IMR-90 (cell line): Measurements from ENCODE around the gene FRAS1. TPM values are rescaled to one million over a fixed set of nuclear protein-coding genes. Genes with fewer than 3 reads are reported as not detected.

Source experiments
- ATAC-seq: fragments of 200-7000 bp; cut with Tn5 transposase; 2 replicates; pipeline ENCODE4 v1.9.1; 2020; ENCODE audit warnings: low read depth, mild to moderate bottlenecking, moderate library complexity
- BruUV-seq: library from RNA; stranded (reverse); fragments of 400-500 nt; replicated peaks from 2 replicates; lab custom pipeline; 2021; lab: Mats Ljungman, UMichigan
- CTCF ChIA-PET: fragments of 300-600 bp; formaldehyde crosslinking; extraction: SDS; loops from one replicate; lab custom pipeline; 2021; ENCODE audit warnings: antibody characterized with exemption; lab: Yijun Ruan, JAX
- POLR2A ChIA-PET: fragments of 300-600 bp; sonication (Branson Sonifier 250); formaldehyde crosslinking; loops from one replicate; lab custom pipeline; 2022; ENCODE audit warnings: antibody characterized with exemption; ENCODE audit not compliant: unreplicated experiment; lab: Charles Lee
- DNase-seq: peaks from one replicate; pipeline ENCODE4 v3.0.0; 2013
- H2AFZ ChIP-seq: replicated peaks from 2 replicates; pipeline ENCODE3; 2013; ENCODE audit warnings: low read length, mild to moderate bottlenecking; ENCODE audit not compliant: poor library complexity
- H2AK5ac ChIP-seq: 2 replicates; pipeline ENCODE4 v1.6.1; 2013; ENCODE audit warnings: low read depth, low read length, inconsistent platforms
- H2AK9ac ChIP-seq: replicated peaks from 2 replicates; pipeline ENCODE3; 2013; ENCODE audit warnings: mild to moderate bottlenecking, low read depth, low read length, moderate library complexity; ENCODE audit not compliant: poor library complexity
- H2BK120ac ChIP-seq: 2 replicates; pipeline ENCODE4 v1.6.1; 2013; ENCODE audit warnings: low read depth, low read length, inconsistent platforms
- H2BK15ac ChIP-seq: 3 replicates; pipeline ENCODE4 v1.6.1; 2013; ENCODE audit warnings: low read depth, low read length, inconsistent platforms
- H2BK20ac ChIP-seq: 2 replicates; pipeline ENCODE4 v1.6.1; 2013; ENCODE audit warnings: low read depth, mild to moderate bottlenecking, inconsistent platforms, low read length, moderate library complexity
- H2BK5ac ChIP-seq: 2 replicates; pipeline ENCODE4 v1.6.1; 2013; ENCODE audit warnings: mild to moderate bottlenecking, low read depth, low read length, inconsistent platforms; ENCODE audit not compliant: poor library complexity, severe bottlenecking
- H3K14ac ChIP-seq: replicated peaks from 2 replicates; pipeline ENCODE4 v1.6.1; 2013; ENCODE audit warnings: low read depth, low read length, inconsistent platforms
- H3K18ac ChIP-seq: 2 replicates; pipeline ENCODE4 v1.6.1; 2013; ENCODE audit warnings: low read depth, low read length, control low read depth
- H3K23ac ChIP-seq: 2 replicates; pipeline ENCODE4 v1.6.1; 2013; ENCODE audit warnings: low read depth, low read length, inconsistent platforms
- H3K27ac ChIP-seq: 2 replicates; pipeline ENCODE4 v1.5.1; 2013; ENCODE audit warnings: mild to moderate bottlenecking, control low read depth, low read length; ENCODE audit not compliant: insufficient read depth
- H3K27me3 ChIP-seq: 2 replicates; pipeline ENCODE4 v1.6.1; 2013; ENCODE audit warnings: low read length; ENCODE audit not compliant: control insufficient read depth, insufficient read depth
- H3K36me3 ChIP-seq: 2 replicates; pipeline ENCODE4 v1.6.1; 2013; ENCODE audit warnings: low read length, mixed read lengths; ENCODE audit not compliant: control insufficient read depth, insufficient read depth
- H3K4ac ChIP-seq: 2 replicates; pipeline ENCODE4 v1.6.1; 2013; ENCODE audit warnings: low read depth, low read length, inconsistent platforms
- H3K4me1 ChIP-seq: 2 replicates; pipeline ENCODE4 v1.6.1; 2013; ENCODE audit warnings: low read length, mixed read lengths; ENCODE audit not compliant: control insufficient read depth, insufficient read depth
- H3K4me2 ChIP-seq: 2 replicates; pipeline ENCODE4 v1.6.1; 2013; ENCODE audit warnings: low read depth, mild to moderate bottlenecking, control low read depth, low read length, moderate library complexity
- H3K4me3 ChIP-seq: 2 replicates; pipeline ENCODE4 v1.5.1; 2013; ENCODE audit warnings: low read depth, mild to moderate bottlenecking, control low read depth, low read length, moderate library complexity; ENCODE audit not compliant: insufficient read depth
- H3K56ac ChIP-seq: 2 replicates; pipeline ENCODE4 v1.6.1; 2013; ENCODE audit warnings: low read length, inconsistent platforms; ENCODE audit not compliant: insufficient read depth; ENCODE audit errors: extremely low read depth
- H3K79me1 ChIP-seq, 2 experiments: 2 replicates each; pipeline ENCODE4 v1.6.1; 2013; ENCODE audit warnings: low read length in 2 of 2, inconsistent platforms in 1 of 2, low read depth in 1 of 2
- H3K9ac ChIP-seq: 2 replicates; pipeline ENCODE4 v1.6.1; 2013; ENCODE audit warnings: low read depth, low read length, control low read depth
- H3K9me1 ChIP-seq: 2 replicates; pipeline ENCODE4 v1.6.1; 2013; ENCODE audit warnings: low read length, inconsistent platforms; ENCODE audit not compliant: insufficient read depth
- H3K9me3 ChIP-seq: 2 replicates; pipeline ENCODE4 v1.6.1; 2013; ENCODE audit warnings: low read length; ENCODE audit not compliant: control insufficient read depth, insufficient read depth
- H4K20me1 ChIP-seq: 2 replicates; pipeline ENCODE4 v1.6.1; 2013; ENCODE audit warnings: low read length, inconsistent platforms; ENCODE audit not compliant: insufficient read depth
- H4K5ac ChIP-seq: 2 replicates; pipeline ENCODE4 v1.6.1; 2013; ENCODE audit warnings: mild to moderate bottlenecking, low read depth, low read length, control low read depth
- H4K8ac ChIP-seq, 2 experiments: 2 replicates each; pipeline ENCODE4 v1.6.1; 2013; ENCODE audit warnings: low read depth in 2 of 2, low read length in 2 of 2, control low read depth in 1 of 2, inconsistent platforms in 1 of 2
- H4K91ac ChIP-seq: 2 replicates; pipeline ENCODE4 v1.6.1; 2013; ENCODE audit warnings: low read depth, low read length, inconsistent platforms; ENCODE audit not compliant: insufficient read depth
- CEBPB ChIP-seq: IDR thresholded peaks from 2 replicates; pipeline ENCODE4 v1.6.1; 2012; ENCODE audit warnings: low read depth, low read length, improper control_type of control experiment
- MAZ ChIP-seq: IDR thresholded peaks from 2 replicates; pipeline ENCODE4 v1.6.1; 2012; ENCODE audit warnings: low read depth, mild to moderate bottlenecking, low read length, improper control_type of control experiment, moderate library complexity, borderline replicate concordance
- POLR2A ChIP-seq: IDR thresholded peaks from 2 replicates; pipeline ENCODE4 v1.6.1; 2012; ENCODE audit warnings: mild to moderate bottlenecking, low read depth, low read length
- dilution Hi-C: fragments of 300-500 bp; cut with HindIII; formaldehyde crosslinking; loops from one replicate; pipeline ENCODE4 v1.14.3; 2018; ENCODE audit warnings: low sequenced_read_pairs; ENCODE audit not compliant: unreplicated experiment
- in situ Hi-C: fragments of 300-500 bp; cut with MboI; formaldehyde crosslinking; loops from 3 replicates; pipeline ENCODE4 v1.14.3; 2019; ENCODE audit warnings: low sequenced_read_pairs, inconsistent platforms, mixed read lengths
- intact Hi-C: fragments of 100-400 bp; cut with micrococcal nuclease; formaldehyde crosslinking; loops from 2 replicates; pipeline ENCODE4 v1.10.0; 2022
- polyA plus RNA-seq, 3 experiments: library from polyadenylated mRNA; depleted of rRNA; stranded (reverse); fragments of >200 nt; gene quantifications; 2 replicates each; pipeline ENCODE4 v1.2.3, GENCODE V29; 2012; ENCODE audit warnings: low replicate concordance in 1 of 3
- total RNA-seq: library from RNA; depleted of rRNA; stranded (reverse); fragments of >200 nt; gene quantifications from 2 replicates; pipeline ENCODE4 v1.2.3, GENCODE V29; 2012
- TF ChIP-seq, protein P1 (sequence below): conservative IDR thresholded peaks from 2 replicates; pipeline ENCODE4 v1.5.1; 2012; ENCODE audit warnings: mild to moderate bottlenecking, low read depth, low read length, improper control_type of control experiment

FRAS1 gene
- total and polyA plus RNA-seq, 2 of the 4 experiments (the other 2 are of a cell fraction): under 0.01 to 0.03 TPM

DNA sequence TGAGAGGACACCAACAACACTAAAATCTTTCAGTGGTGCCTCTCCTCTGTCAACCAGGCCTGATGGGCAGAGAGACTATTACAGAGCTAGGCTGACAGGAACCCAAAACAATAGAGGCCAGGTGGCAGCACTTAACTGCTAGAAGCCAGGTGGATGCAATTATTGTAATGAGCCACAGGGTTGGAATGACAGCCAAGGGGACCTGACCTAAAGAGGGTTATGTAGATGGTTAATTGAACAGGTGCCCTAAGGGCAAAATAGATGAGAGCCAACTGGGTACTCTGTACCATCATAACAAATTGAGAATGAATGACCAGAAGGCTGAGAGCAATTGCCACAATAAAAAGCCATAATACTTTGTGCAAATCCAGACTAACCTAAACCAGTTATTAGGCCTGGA is 24.7 kb upstream of the FRAS1 start:
- ChIA-PET POLR2A (no interaction called here), CTCF (no interaction called here)
- Histone ChIP-seq H3K4ac (no peak overlapping the region), H3K9me1 (no peaks in the 10 kb centered on the region), H3K79me1 (no peaks in the 10 kb centered on the region), H2AK5ac (no peak overlapping the region), H3K9me3 (no peaks in the 10 kb centered on the region), H4K8ac (no peak overlapping the region), H2BK15ac (no peak overlapping the region), H3K18ac (no peak overlapping the region), H3K27me3 (no peaks in the 10 kb centered on the region), H3K36me3 (no peaks in the 10 kb centered on the region), H3K14ac (no peak overlapping the region), H3K9ac (no peak overlapping the region), H3K56ac (no peak overlapping the region), H4K5ac (no peak overlapping the region), H3K4me2 (no peak overlapping the region), H2BK20ac (no peak overlapping the region), H2AK9ac (no peak overlapping the region), H3K4me3 (no peak overlapping the region), H3K23ac (no peak overlapping the region), H2BK5ac (no peak overlapping the region), H2BK120ac (no peak overlapping the region), H4K20me1 (no peaks in the 10 kb centered on the region), H3K4me1 (no peaks in the 10 kb centered on the region), H4K91ac (no peak overlapping the region), H3K27ac (no peak overlapping the region), H2AFZ (no peak overlapping the region)
- no peak for ATAC-seq
- in situ Hi-C loops: no loop called here
- intact Hi-C loops: no loop called here
- no peak for DNase-seq
- no TSS peak for BruUV-seq
- TF ChIP-seq MAZ (no peak), POLR2A (no peak), CEBPB (no peak)
- TF ChIP-seq, protein P1, sequence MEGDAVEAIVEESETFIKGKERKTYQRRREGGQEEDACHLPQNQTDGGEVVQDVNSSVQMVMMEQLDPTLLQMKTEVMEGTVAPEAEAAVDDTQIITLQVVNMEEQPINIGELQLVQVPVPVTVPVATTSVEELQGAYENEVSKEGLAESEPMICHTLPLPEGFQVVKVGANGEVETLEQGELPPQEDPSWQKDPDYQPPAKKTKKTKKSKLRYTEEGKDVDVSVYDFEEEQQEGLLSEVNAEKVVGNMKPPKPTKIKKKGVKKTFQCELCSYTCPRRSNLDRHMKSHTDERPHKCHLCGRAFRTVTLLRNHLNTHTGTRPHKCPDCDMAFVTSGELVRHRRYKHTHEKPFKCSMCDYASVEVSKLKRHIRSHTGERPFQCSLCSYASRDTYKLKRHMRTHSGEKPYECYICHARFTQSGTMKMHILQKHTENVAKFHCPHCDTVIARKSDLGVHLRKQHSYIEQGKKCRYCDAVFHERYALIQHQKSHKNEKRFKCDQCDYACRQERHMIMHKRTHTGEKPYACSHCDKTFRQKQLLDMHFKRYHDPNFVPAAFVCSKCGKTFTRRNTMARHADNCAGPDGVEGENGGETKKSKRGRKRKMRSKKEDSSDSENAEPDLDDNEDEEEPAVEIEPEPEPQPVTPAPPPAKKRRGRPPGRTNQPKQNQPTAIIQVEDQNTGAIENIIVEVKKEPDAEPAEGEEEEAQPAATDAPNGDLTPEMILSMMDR: no peak
- dilution Hi-C loops: no loop called here
